ENCODE results near the gene DLX3. TPM values are rescaled to one million over a fixed set of nuclear protein-coding genes. Genes with fewer than 3 reads are reported as not detected.

Gene DLX3
- total RNA-seq, 4 donors from 2014 or later, result 12.9 to 31.8 (median 23.8) TPM

GRCh38 chr17:49994085-49995054 lies 654 bp downstream of the DLX3 start:
- DNase-seq (ENCODE audit: low spot score in 2 of 2), result peak in 1 of 2 donors; percentile 78
- TF ChIP-seq CTCF (IDR thresholded peaks at IDR 0.05) (no peak), EP300 (IDR thresholded peaks at IDR 0.05) (no peak), POLR2A (IDR thresholded peaks at IDR 0.05) (no peak), POLR2AphosphoS5 (IDR thresholded peaks at IDR 0.05) (no peak)
- 6% methylated on average over 50 of the region's 50 CpGs for WGBS

GRCh38 chr17:49993423-49994060 lies 1.5 kb downstream of the DLX3 start:
- Histone ChIP-seq H3K4me1 (peaks cover 64% of the 10 kb centered on the region), H3K9me3 (no peaks in the 10 kb centered on the region), H3K36me3 (no peaks in the 10 kb centered on the region), H3K27me3 (peaks cover 62% of the 10 kb centered on the region), H3K4me3 (peak overlapping the region; percentile 57), H3K27ac (peak overlapping the region; percentile 58)
- TF ChIP-seq POLR2A (IDR thresholded peaks at IDR 0.05) (no peak), CTCF (IDR thresholded peaks at IDR 0.05) (no peak), POLR2AphosphoS5 (IDR thresholded peaks at IDR 0.05) (no peak), EP300 (IDR thresholded peaks at IDR 0.05) (no peak)
- DNase-seq (ENCODE audit: low spot score in 2 of 2), result peak in 1 of 2 donors; percentile 74
- WGBS, result under 1% methylated on average over 39 of the region's 77 CpGs

More at GRCh38 chr17:49994085-49995054, 654 bp downstream of the DLX3 start:
- Histone ChIP-seq H3K27me3 (peaks cover 70% of the 10 kb centered on the region), H3K9me3 (no peaks in the 10 kb centered on the region), H3K4me1 (peaks cover 62% of the 10 kb centered on the region), H3K4me3 (peak overlapping the region; percentile 57), H3K36me3 (no peaks in the 10 kb centered on the region), H3K27ac (peak overlapping the region; percentile 58)

GRCh38 chr17:49992933-49993422 lies 2.0 kb downstream of the DLX3 start:
- H3K4me1 ChIP-seq, result peaks cover 63% of the 10 kb centered on the region
- DNase-seq (ENCODE audit: low spot score in 2 of 2), result peak in 1 of 2 donors; percentile 49
- H3K9me3 ChIP-seq, result no peaks in the 10 kb centered on the region
- H3K27me3 ChIP-seq, result peaks cover 65% of the 10 kb centered on the region
- TF ChIP-seq POLR2AphosphoS5 (IDR thresholded peaks at IDR 0.05) (no peak), POLR2A (IDR thresholded peaks at IDR 0.05) (no peak), EP300 (IDR thresholded peaks at IDR 0.05) (no peak), CTCF (IDR thresholded peaks at IDR 0.05) (no peak)
- no peaks in the 10 kb centered on the region for H3K36me3 ChIP-seq
- peak overlapping the region; percentile 58 for H3K27ac ChIP-seq
- 20% methylated on average over 9 of the region's 23 CpGs for WGBS
- peak overlapping the region; percentile 57 for H3K4me3 ChIP-seq

- peak in 1 of 2 donors; percentile 74 for DNase-seq (ENCODE audit: low spot score in 2 of 2)
- Histone ChIP-seq H3K4me1 (peaks cover 63% of the 10 kb centered on the region), H3K27ac (peak overlapping the region; percentile 13), H3K27me3 (peaks cover 67% of the 10 kb centered on the region), H3K4me3 (peak overlapping the region; percentile 57), H3K9me3 (no peaks in the 10 kb centered on the region), H3K36me3 (no peaks in the 10 kb centered on the region)
- WGBS, result 56% methylated on average over 12 of the region's 13 CpGs
- TF ChIP-seq EP300 (IDR thresholded peaks at IDR 0.05) (no peak), POLR2AphosphoS5 (IDR thresholded peaks at IDR 0.05) (no peak), POLR2A (IDR thresholded peaks at IDR 0.05) (no peak), CTCF (IDR thresholded peaks at IDR 0.05) (no peak)
These were observed 2.7 kb downstream of the DLX3 start for GRCh38 chr17:49992191-49992932.
